Naive thymus-derived CD4-positive, alpha-beta T cell (primary cell): ENCODE data around the gene ZNF608. TPM values are rescaled to one million over a fixed set of nuclear protein-coding genes. Genes with fewer than 3 reads are reported as not detected.

ENCODE experiments used
- ATAC-seq: fragments of 150-1000 bp; cut with Tn5 transposase; 2 replicates; pipeline ENCODE4 v1.10.0; 2021; ENCODE audit warnings: mild to moderate bottlenecking, moderate library complexity
- CTCF ChIA-PET: fragments of 350-600 bp; sonication (Branson Sonifier 250); formaldehyde crosslinking; loops from one replicate; lab custom pipeline; 2021; ENCODE audit warnings: antibody characterized with exemption; lab: Charles Lee
- POLR2A ChIA-PET: fragments of 350-600 bp; sonication (Branson Sonifier 250); formaldehyde crosslinking; loops from one replicate; lab custom pipeline; 2021; ENCODE audit warnings: antibody characterized with exemption, inconsistent platforms; lab: Charles Lee
- DNase-seq, 9 donors: peaks; one replicate each; pipeline versions ENCODE4 v3.0.0 to v3.0.0-alpha.2; 2020 to 2022; ENCODE audit warnings: mixed read lengths in 1 of 9
- H3K27ac ChIP-seq: one replicate; pipeline ENCODE4 v1.7.0; 2013; ENCODE audit warnings: mild to moderate bottlenecking, low read depth, low read length, moderate library complexity
- H3K27me3 ChIP-seq, 2 donors: one replicate each; pipeline ENCODE4 v1.7.0; 2013; ENCODE audit warnings: low read length in 2 of 2, mild to moderate bottlenecking in 2 of 2, moderate library complexity in 2 of 2; ENCODE audit not compliant: control insufficient read depth in 2 of 2, insufficient read depth in 2 of 2
- H3K36me3 ChIP-seq, 3 experiments: 1 replicate in 2 of 3; 2 replicates in 1 of 3; pipeline ENCODE4 v1.7.0; 2013; ENCODE audit warnings: low read length in 3 of 3, mild to moderate bottlenecking in 3 of 3, moderate library complexity in 1 of 3; ENCODE audit not compliant: insufficient read depth in 3 of 3, control insufficient read depth in 2 of 3
- H3K4me1 ChIP-seq, 2 donors: one replicate each; pipeline ENCODE4 v1.7.0; 2013; ENCODE audit warnings: low read length in 2 of 2, mild to moderate bottlenecking in 2 of 2, moderate library complexity in 1 of 2; ENCODE audit not compliant: control insufficient read depth in 2 of 2, insufficient read depth in 2 of 2
- H3K4me3 ChIP-seq: 2 replicates; pipeline ENCODE4 v1.7.0; 2013; ENCODE audit warnings: mild to moderate bottlenecking, low read length
- H3K9me3 ChIP-seq, 3 experiments: 1 replicate in 2 of 3; 2 replicates in 1 of 3; pipeline ENCODE4 v1.7.0; 2013; ENCODE audit warnings: low read length in 3 of 3; ENCODE audit not compliant: control insufficient read depth in 2 of 3
- H3K27ac Mint-ChIP-seq, 9 donors: one replicate each; pipeline ENCODE4 v1.8.0; 2020 to 2022; ENCODE audit warnings: mixed read lengths in 9 of 9, mild to moderate bottlenecking in 8 of 9, moderate library complexity in 5 of 9, inconsistent platforms in 2 of 9
- H3K27me3 Mint-ChIP-seq, 5 donors: one replicate each; pipeline ENCODE4 v1.8.0; 2021 to 2022; ENCODE audit warnings: mixed read lengths in 5 of 5, mild to moderate bottlenecking in 1 of 5
- H3K36me3 Mint-ChIP-seq, 5 donors: one replicate each; pipeline ENCODE4 v1.8.0; 2020 to 2022; ENCODE audit warnings: mixed read lengths in 5 of 5, mild to moderate bottlenecking in 3 of 5, inconsistent platforms in 1 of 5
- H3K4me1 Mint-ChIP-seq, 7 donors: one replicate each; pipeline ENCODE4 v1.8.0; 2020 to 2022; ENCODE audit warnings: mixed read lengths in 7 of 7, mild to moderate bottlenecking in 3 of 7, inconsistent platforms in 1 of 7
- H3K4me3 Mint-ChIP-seq, 10 donors: one replicate each; pipeline ENCODE4 v1.8.0; 2020 to 2022; ENCODE audit warnings: mild to moderate bottlenecking in 10 of 10, mixed read lengths in 10 of 10, moderate library complexity in 6 of 10, inconsistent platforms in 2 of 10
- H3K9me3 Mint-ChIP-seq, 11 donors: one replicate each; pipeline ENCODE4 v1.8.0; 2020 to 2022; ENCODE audit warnings: mixed read lengths in 11 of 11, mild to moderate bottlenecking in 4 of 11, inconsistent platforms in 1 of 11, moderate library complexity in 1 of 11
- intact Hi-C, 2 donors: fragments of 100-400 bp; cut with micrococcal nuclease; formaldehyde crosslinking; loops; one replicate each; pipeline ENCODE4 v1.15.1; 2023
- polyA plus RNA-seq, 2 donors: library from polyadenylated mRNA; unstranded; fragments of 300-500 nt; fragmentation: Illumina TruSeq; gene quantifications; one replicate each; pipeline ENCODE4 v1.2.3, GENCODE V29; 2021
- total RNA-seq, 6 experiments: library from RNA in 5 of 6; stranded (reverse) in 5 of 6; gene quantifications; 1 replicate in 5 of 6; 2 replicates in 1 of 6; pipeline ENCODE4 v1.2.3 and lab custom pipeline; 2021 to 2026

ZNF608 gene
- total and polyA plus RNA-seq, 7 experiments from 2014 or later = 0.90 to 1.5 TPM; not detected in 5

GRCh38 chr5:124696898-124697297 is 49.5 kb downstream of the ZNF608 start:
- Histone ChIP-seq H3K9me3 (no peaks in the 10 kb centered on the region), H3K27me3 (no peaks in the 10 kb centered on the region), H3K4me1 (no peaks in the 10 kb centered on the region), H3K36me3 (no peaks in the 10 kb centered on the region), H3K27ac (no peak overlapping the region), H3K4me3 (no peak overlapping the region)
- Mint-ChIP-seq H3K9me3 (peaks cover 0 to 9% (median 1%) of the 10 kb centered on the region in 11 donors), H3K4me1 (no peaks in the 10 kb centered on the region), H3K27me3 (peaks cover 0 to 21% (median 0%) of the 10 kb centered on the region in 5 donors), H3K27ac (no peak overlapping the region), H3K4me3 (no peak overlapping the region), H3K36me3 (no peaks in the 10 kb centered on the region)
- DNase-seq (no peak), ATAC-seq (no peak)
- ChIA-PET POLR2A (no interaction called here), CTCF (no interaction called here)
- intact Hi-C loops = no loop called here
